SK-N-SH (cell line): ENCODE results near the gene HYAL2. TPM values are rescaled to one million over a fixed set of nuclear protein-coding genes. Genes with fewer than 3 reads are reported as not detected.
A peak's percentile ranks its signal among the peaks of the same experiment; 100 is the strongest.

Experiments used
- CTCF ChIA-PET: fragments of 300-600, 350-600 bp; formaldehyde crosslinking; extraction: SDS; loops from one replicate; lab custom pipeline; 2021; lab: Yijun Ruan, JAX
- POLR2A ChIA-PET: fragments of 350-600 bp; sonication (Branson Sonifier 250); formaldehyde crosslinking; extraction: SDS; loops from one replicate; lab custom pipeline; 2020; ENCODE audit warnings: antibody characterized with exemption, inconsistent platforms; lab: Yijun Ruan, JAX
- DNase-seq: peaks from one replicate; pipeline ENCODE4 v3.0.0; 2012
- H2AFZ ChIP-seq: fragments of 200-600 bp; sonication (generic); 2 replicates; pipeline ENCODE4 v1.8.1; 2016; ENCODE audit warnings: antibody characterized with exemption, mild to moderate bottlenecking, low read depth
- H3F3A ChIP-seq: fragments of 200-600 bp; sonication (generic); replicated peaks from 2 replicates; pipeline ENCODE3; 2016; ENCODE audit warnings: antibody characterized with exemption, mild to moderate bottlenecking; ENCODE audit not compliant: insufficient read depth
- H3K27ac ChIP-seq, 2 experiments: fragments of 200-500 bp in 1 of 2; fragments of 200-600 bp in 1 of 2; sonication (Bioruptor generic) in 1 of 2; sonication (generic), shearing (Covaris generic) in 1 of 2; 2 replicates each; pipeline versions ENCODE4 v1.5.1 to v1.6.1; 2014 to 2016; ENCODE audit warnings: low read depth in 2 of 2, inconsistent platforms in 1 of 2, low read length in 1 of 2, mild to moderate bottlenecking in 1 of 2, mixed read lengths in 1 of 2
- H3K27me3 ChIP-seq: fragments of 200-600 bp; sonication (generic), shearing (Covaris generic); 2 replicates; pipeline ENCODE4 v1.6.1; 2016; ENCODE audit warnings: mixed run types; ENCODE audit not compliant: insufficient read depth
- H3K36me3 ChIP-seq, 2 experiments: fragments of 200-500 bp in 1 of 2; fragments of 200-600 bp in 1 of 2; sonication (Bioruptor generic) in 1 of 2; sonication (generic) in 1 of 2; replicated peaks in 1 of 2; 2 replicates each; pipeline versions ENCODE3 to v1.5.1; 2014 to 2016; ENCODE audit warnings: low read length in 1 of 2, mild to moderate bottlenecking in 1 of 2; ENCODE audit not compliant: insufficient read depth in 2 of 2, control insufficient read depth in 1 of 2
- H3K4me1 ChIP-seq, 2 experiments: fragments of 200-500 bp in 1 of 2; fragments of 200-600 bp in 1 of 2; sonication (Bioruptor generic) in 1 of 2; sonication (generic), shearing (Covaris generic) in 1 of 2; 2 replicates each; pipeline versions ENCODE4 v1.5.1 to v1.6.1; 2014 to 2016; ENCODE audit warnings: low read depth in 1 of 2, low read length in 1 of 2, mixed run types in 1 of 2; ENCODE audit not compliant: insufficient read depth in 2 of 2, control insufficient read depth in 1 of 2
- H3K4me2 ChIP-seq: fragments of 200-600 bp; sonication (generic), shearing (Covaris generic); 2 replicates; pipeline ENCODE4 v1.6.1; 2017; ENCODE audit warnings: mixed run types
- H3K4me3 ChIP-seq, 2 experiments: fragments of 200-500 bp in 1 of 2; fragments of 200-600 bp in 1 of 2; sonication (Bioruptor generic) in 1 of 2; sonication (generic), shearing (Covaris generic) in 1 of 2; 2 replicates each; pipeline versions ENCODE4 v1.5.1 to v1.8.1; 2014 to 2016; ENCODE audit warnings: low read depth in 2 of 2, inconsistent platforms in 1 of 2, low read length in 1 of 2, mild to moderate bottlenecking in 1 of 2, mixed read lengths in 1 of 2, moderate library complexity in 1 of 2
- H3K79me2 ChIP-seq: fragments of 200-600 bp; sonication (generic); 2 replicates; pipeline ENCODE4 v1.8.1; 2017; ENCODE audit warnings: mild to moderate bottlenecking; ENCODE audit not compliant: insufficient read depth
- H3K9ac ChIP-seq: fragments of 200-600 bp; sonication (generic); 2 replicates; pipeline ENCODE4 v1.6.1; 2017; ENCODE audit warnings: mixed run types
- H3K9me2 ChIP-seq: fragments of 200-600 bp; sonication (generic); 2 replicates; pipeline ENCODE4 v1.6.1; 2017; ENCODE audit warnings: mixed run types
- H3K9me3 ChIP-seq: fragments of 200-600 bp; sonication (generic); 2 replicates; pipeline ENCODE4 v1.6.1; 2017; ENCODE audit warnings: mixed run types, mild to moderate bottlenecking, moderate library complexity
- H4K20me1 ChIP-seq: fragments of 200-600 bp; sonication (generic); 2 replicates; pipeline ENCODE4 v1.6.1; 2017; ENCODE audit warnings: mild to moderate bottlenecking, mixed run types; ENCODE audit not compliant: insufficient read depth
- FOSL2 ChIP-seq: IDR thresholded peaks from 2 replicates; pipeline ENCODE4 v1.4.0; 2012; ENCODE audit warnings: low read depth, mild to moderate bottlenecking, moderate library complexity, borderline replicate concordance
- FOXM1 ChIP-seq: IDR thresholded peaks from 2 replicates; pipeline ENCODE4 v1.4.0; 2012; ENCODE audit warnings: low read depth, mild to moderate bottlenecking
- GABPA ChIP-seq: IDR thresholded peaks from 2 replicates; pipeline ENCODE4 v1.4.0; 2012; ENCODE audit warnings: low read depth, mild to moderate bottlenecking
- GATA2 ChIP-seq: sonication (generic); formaldehyde crosslinking; IDR thresholded peaks from 2 replicates; pipeline ENCODE4 v1.5.0; 2020; ENCODE audit warnings: mild to moderate bottlenecking, missing genetic modification reagents
- MXI1 ChIP-seq: IDR thresholded peaks from 2 replicates; pipeline ENCODE4 v1.6.1; 2012; ENCODE audit warnings: mild to moderate bottlenecking, low read depth, low read length, improper control_type of control experiment
- NRF1 ChIP-seq: IDR thresholded peaks from 2 replicates; pipeline ENCODE4 v1.6.1; 2012; ENCODE audit warnings: low read depth, mild to moderate bottlenecking, low read length
- PBX3 ChIP-seq: IDR thresholded peaks from 2 replicates; pipeline ENCODE4; 2012
- POLR2AphosphoS5 ChIP-seq: IDR thresholded peaks from 2 replicates; pipeline ENCODE4 v1.6.1; 2012; ENCODE audit warnings: low read depth, low read length
- RAD21 ChIP-seq: IDR thresholded peaks from 2 replicates; pipeline ENCODE4 v1.6.1; 2012; ENCODE audit warnings: mild to moderate bottlenecking, low read length
- RFX5 ChIP-seq: IDR thresholded peaks from 2 replicates; pipeline ENCODE4 v1.6.1; 2012; ENCODE audit warnings: mild to moderate bottlenecking, improper control_type of control experiment, low read length
- RXRA ChIP-seq: IDR thresholded peaks from 2 replicates; pipeline ENCODE4 v1.4.0; 2012; ENCODE audit warnings: low read depth, mild to moderate bottlenecking, borderline replicate concordance
- SIN3A ChIP-seq: IDR thresholded peaks from 2 replicates; pipeline ENCODE4 v1.6.1; 2012; ENCODE audit warnings: low read depth, mild to moderate bottlenecking, low read length, moderate library complexity, borderline replicate concordance
- SMC3 ChIP-seq: IDR thresholded peaks from 2 replicates; pipeline ENCODE4 v1.6.1; 2012; ENCODE audit warnings: low read depth, low read length, improper control_type of control experiment
- TCF12 ChIP-seq: IDR thresholded peaks from 2 replicates; pipeline ENCODE4 v1.4.0; 2012
- TEAD4 ChIP-seq: IDR thresholded peaks from 2 replicates; pipeline ENCODE4 v1.4.0; 2012; ENCODE audit warnings: mild to moderate bottlenecking, borderline replicate concordance; ENCODE audit not compliant: insufficient read depth
- USF2 ChIP-seq: fragments of 150-350 bp; IDR thresholded peaks from 2 replicates; pipeline ENCODE4 v1.6.1; 2017; ENCODE audit warnings: antibody characterized with exemption, low read length, low read depth, borderline replicate concordance
- WGBS: methylation state at CpG from one replicate; pipeline ENCODE4 v1.1.6; 2017; ENCODE audit warnings: low lambda C conversion rate; 5-methylcytosine and 5-hydroxymethylcytosine counted together
- polyA plus RNA-seq, 3 experiments: library from polyadenylated mRNA; depleted of rRNA; stranded (reverse); fragments of >200 nt; gene quantifications; 2 replicates each; pipeline ENCODE4 v1.2.3, GENCODE V29; 2012

HYAL2 gene
- polyA plus RNA-seq, 1 of the 3 experiments (the other 2 are of a cell fraction) = 135 TPM

GRCh38 chr3:50339485-50340146 is 17.1 kb upstream of the HYAL2 start:
- Histone ChIP-seq H3K36me3 (no peaks in the 10 kb centered on the region), H3K4me2 (no peak overlapping the region), H3F3A (no peaks in the 10 kb centered on the region), H3K4me1 (peaks cover 10 to 24% of the 10 kb centered on the region in 2 experiments), H2AFZ (no peak overlapping the region), H4K20me1 (peaks cover 3% of the 10 kb centered on the region; the same call in 1 of the 2 replicates), H3K9ac (no peak overlapping the region), H3K27me3 (no peaks in the 10 kb centered on the region), H3K9me3 (no peaks in the 10 kb centered on the region), H3K79me2 (peaks cover 34% of the 10 kb centered on the region), H3K9me2 (no peaks in the 10 kb centered on the region), H3K27ac (no peak overlapping the region), H3K4me3 (no peak overlapping the region)
- WGBS = 95% methylated on average over 11 of the region's 14 CpGs
- ChIA-PET POLR2A (interaction anchor here (3.6 kb wide), 1 partner anchor 12 kb away, joined by 38 read pairs; the partner anchor contains the start of gene TUSC2), CTCF (interaction anchor here (0.9 to 6.8 kb wide), 3 partner anchors 9 to 212 kb away, joined by 3 to 40 read pairs (median 3); partner anchors contain the start of genes CYB561D2 and NPRL2)
- TF ChIP-seq POLR2AphosphoS5 (no peak), SIN3A (no peak), GABPA (no peak), MXI1 (no peak)
- no peak for DNase-seq

- peak overlapping the region in 1 of 2 experiments; percentile 98; a peak in 2 of 4 replicates for H3K27ac ChIP-seq
- H3K9me2 ChIP-seq = no peaks in the 10 kb centered on the region
- H3K4me3 ChIP-seq = no peak overlapping the region
- H3K36me3 ChIP-seq = no peaks in the 10 kb centered on the region
- H3K4me2 ChIP-seq = no peak overlapping the region
- H4K20me1 ChIP-seq = peaks cover 10% of the 10 kb centered on the region; the same call in 1 of the 2 replicates
- POLR2A ChIA-PET = interaction anchor here (2.2 to 3.6 kb wide), 2 partner anchors 11 to 40 kb away, joined by 6 to 38 read pairs; partner anchors contain the start of genes HYAL3, NAA80 and TUSC2
- H3K79me2 ChIP-seq = peaks cover 41% of the 10 kb centered on the region
- H2AFZ ChIP-seq = no peak overlapping the region
- CTCF ChIA-PET = interaction anchor here (1.0 to 6.8 kb wide), 5 partner anchors 10 to 213 kb away, joined by 3 to 40 read pairs (median 4); partner anchors contain the start of genes CYB561D2 and NPRL2
- DNase-seq = no peak
- 94% methylated on average over 5 of the region's 5 CpGs for WGBS
- peaks cover 3% of the 10 kb centered on the region for H3F3A ChIP-seq
- H3K9ac ChIP-seq = no peak overlapping the region
- peaks cover 10 to 30% of the 10 kb centered on the region in 2 experiments for H3K4me1 ChIP-seq
- no peaks in the 10 kb centered on the region for H3K27me3 ChIP-seq
- no peaks in the 10 kb centered on the region for H3K9me3 ChIP-seq
- TF ChIP-seq GABPA = no peak
- TF ChIP-seq SMC3 = no peak
- TF ChIP-seq SIN3A = no peak
- no peak for TF ChIP-seq RAD21
- TF ChIP-seq MXI1 = no peak
- TF ChIP-seq RXRA = no peak
- no peak for TF ChIP-seq TEAD4
- TF ChIP-seq POLR2AphosphoS5 = no peak
- no peak for TF ChIP-seq RFX5
- TF ChIP-seq USF2 = no peak
- TF ChIP-seq GATA2 (CRISPR knock-in tag) = no peak
- no peak for TF ChIP-seq TCF12
- no peak for TF ChIP-seq PBX3
- no peak for TF ChIP-seq FOXM1
- no peak for TF ChIP-seq NRF1
- no peak for TF ChIP-seq FOSL2
Observed at GRCh38 chr3:50338965-50339364, 16.4 kb upstream of the HYAL2 start.
